Thymus (tissue), 11 donors: ENCODE results near the gene SMPDL3A. TPM values are rescaled to one million over a fixed set of nuclear protein-coding genes. Genes with fewer than 3 reads are reported as not detected.

Experiments
- DNase-seq, 9 donors: peaks; one replicate each; pipeline ENCODE4 v3.0.0-alpha.2; 2013; ENCODE audit warnings: low spot score in 9 of 9, low read depth in 6 of 9, missing footprints in 1 of 9
- H3K27ac ChIP-seq, 2 donors: one replicate each; pipeline ENCODE4 v1.5.1; 2013; ENCODE audit warnings: control low read depth in 1 of 2, low read depth in 1 of 2, low read length in 1 of 2, mild to moderate bottlenecking in 1 of 2, moderate library complexity in 1 of 2
- H3K27me3 ChIP-seq, 2 donors: one replicate each; pipeline ENCODE4 v1.5.1; 2013; ENCODE audit warnings: low read length in 1 of 2; ENCODE audit not compliant: control insufficient read depth in 2 of 2, insufficient read depth in 1 of 2
- H3K36me3 ChIP-seq, 2 donors: one replicate each; pipeline ENCODE4 v1.5.1; 2013; ENCODE audit warnings: low read length in 1 of 2, mild to moderate bottlenecking in 1 of 2, moderate library complexity in 1 of 2; ENCODE audit not compliant: control insufficient read depth in 2 of 2, insufficient read depth in 2 of 2
- H3K4me1 ChIP-seq, 2 donors: one replicate each; pipeline ENCODE4 v1.5.1; 2013; ENCODE audit warnings: low read length in 2 of 2; ENCODE audit not compliant: control insufficient read depth in 2 of 2, insufficient read depth in 2 of 2
- H3K4me3 ChIP-seq, 2 donors: one replicate each; pipeline ENCODE4 v1.5.1; 2013; ENCODE audit warnings: low read length in 2 of 2, control low read depth in 1 of 2, mild to moderate bottlenecking in 1 of 2
- H3K9me3 ChIP-seq, 2 donors: one replicate each; pipeline ENCODE4 v1.5.1; 2013; ENCODE audit warnings: low read length in 1 of 2, mild to moderate bottlenecking in 1 of 2; ENCODE audit not compliant: control insufficient read depth in 2 of 2, insufficient read depth in 1 of 2
- WGBS: extraction: QIAGEN DNeasy Blood & Tissue Kit; methylation state at CpG from one replicate; pipeline ENCODE4 v1.1.7; 2013; 5-methylcytosine and 5-hydroxymethylcytosine counted together
- polyA plus RNA-seq: library from polyadenylated mRNA; stranded (reverse); fragments of 200-250 nt; gene quantifications from one replicate; pipeline ENCODE4 v1.2.3, GENCODE V29; 2013
- total RNA-seq: library from RNA; stranded (reverse); fragments of 120-200 nt; gene quantifications from one replicate; pipeline ENCODE4 v1.2.4, GENCODE V29; 2013
- donor health status: healthy.

The SMPDL3A gene
- total and polyA plus RNA-seq, 2 donors: 10.2 to 23.0 TPM

DNA sequence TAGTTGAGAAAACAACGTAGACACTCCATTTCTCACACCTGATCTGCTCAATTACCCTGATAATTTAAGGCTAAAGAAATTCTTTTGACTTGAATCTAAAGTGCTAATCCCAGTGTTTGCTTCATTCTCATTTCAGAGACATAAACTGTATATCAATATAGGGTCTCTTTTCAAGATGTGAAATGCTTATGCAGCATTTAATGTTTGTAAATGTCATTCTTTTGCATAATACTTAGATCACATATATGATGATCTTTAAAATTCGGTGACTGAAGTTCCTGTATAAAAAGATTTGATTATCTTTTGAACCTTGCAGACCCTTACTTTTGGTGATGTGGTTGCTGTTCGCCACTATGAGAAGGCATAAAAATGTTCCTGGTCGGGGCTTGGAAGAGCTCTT lies 5.7 kb upstream of the SMPDL3A start:
- 86% methylated on average over 4 of the region's 4 CpGs for WGBS

GRCh38 chr6:122785891-122786290 lies 3.2 kb upstream of the SMPDL3A start:
- Histone ChIP-seq H3K4me1 (peaks cover 0 to 2% of the 10 kb centered on the region in 2 donors), H3K9me3 (no peaks in the 10 kb centered on the region), H3K36me3 (no peaks in the 10 kb centered on the region), H3K27ac (no peak overlapping the region), H3K4me3 (no peak overlapping the region), H3K27me3 (peaks cover 22 to 47% of the 10 kb centered on the region in 2 donors)
- no peak for DNase-seq
- 97% methylated on average over 1 of the region's 1 CpG for WGBS

More for the DNA sequence above, 5.7 kb upstream of the SMPDL3A start:
- Histone ChIP-seq H3K27me3 (peaks cover 6 to 27% of the 10 kb centered on the region in 2 donors), H3K9me3 (no peaks in the 10 kb centered on the region), H3K27ac (no peak overlapping the region), H3K4me3 (no peak overlapping the region), H3K36me3 (no peaks in the 10 kb centered on the region), H3K4me1 (no peaks in the 10 kb centered on the region)
- DNase-seq: no peak

DNA sequence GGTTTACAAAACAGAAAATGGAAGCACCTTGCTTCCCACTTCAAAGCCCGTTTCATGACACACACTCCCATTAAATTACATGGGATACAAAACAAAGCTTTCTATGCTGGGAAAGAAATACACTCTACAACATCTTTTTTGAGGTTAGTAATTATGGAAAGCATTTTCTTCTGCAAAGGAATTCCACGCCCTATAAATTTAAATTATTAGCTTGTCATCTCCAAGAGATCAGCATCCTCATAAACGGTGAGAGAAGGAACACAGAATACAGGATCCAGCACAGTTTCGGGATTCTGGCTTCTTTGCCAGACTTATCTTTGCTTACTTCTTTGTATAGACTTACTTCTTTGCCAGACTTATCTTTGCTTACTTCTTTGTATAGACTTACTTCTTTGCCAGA lies 1.3 kb upstream of the SMPDL3A start:
- WGBS: 90% methylated on average over 4 of the region's 4 CpGs
- Histone ChIP-seq H3K36me3 (no peaks in the 10 kb centered on the region), H3K4me3 (no peak overlapping the region), H3K9me3 (no peaks in the 10 kb centered on the region), H3K4me1 (peaks cover 0 to 2% of the 10 kb centered on the region in 2 donors), H3K27me3 (peaks cover 22 to 54% of the 10 kb centered on the region in 2 donors), H3K27ac (no peak overlapping the region)
- no peak for DNase-seq

DNA sequence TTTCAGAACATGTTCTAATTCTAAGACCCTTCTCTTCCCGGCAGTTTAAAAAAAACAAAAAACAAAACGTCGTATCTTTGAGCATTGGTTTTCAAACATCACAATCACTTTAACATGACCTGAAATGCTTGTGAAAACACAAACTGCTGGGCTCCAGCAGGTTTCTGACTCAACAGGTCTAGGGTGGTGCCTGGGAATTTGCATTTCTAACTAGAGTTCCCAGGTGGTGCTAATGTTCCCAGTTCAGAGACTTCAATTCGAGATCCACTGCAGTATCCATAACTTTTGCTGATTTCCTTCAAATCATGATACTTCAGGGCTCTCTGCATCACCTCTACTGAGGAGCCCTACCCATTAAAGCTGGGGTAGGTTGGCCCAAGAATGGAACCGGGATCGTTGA lies 850 bp upstream of the SMPDL3A start:
- peaks cover 22 to 54% of the 10 kb centered on the region in 2 donors for H3K27me3 ChIP-seq
- peak overlapping the region in 1 of 2 donors; percentile 22 for H3K27ac ChIP-seq
- DNase-seq: no peak
- WGBS: 38% methylated on average over 6 of the region's 6 CpGs
- H3K36me3 ChIP-seq: no peaks in the 10 kb centered on the region
- no peak overlapping the region for H3K4me3 ChIP-seq
- peaks cover 0 to 2% of the 10 kb centered on the region in 2 donors for H3K4me1 ChIP-seq
- no peaks in the 10 kb centered on the region for H3K9me3 ChIP-seq

DNA sequence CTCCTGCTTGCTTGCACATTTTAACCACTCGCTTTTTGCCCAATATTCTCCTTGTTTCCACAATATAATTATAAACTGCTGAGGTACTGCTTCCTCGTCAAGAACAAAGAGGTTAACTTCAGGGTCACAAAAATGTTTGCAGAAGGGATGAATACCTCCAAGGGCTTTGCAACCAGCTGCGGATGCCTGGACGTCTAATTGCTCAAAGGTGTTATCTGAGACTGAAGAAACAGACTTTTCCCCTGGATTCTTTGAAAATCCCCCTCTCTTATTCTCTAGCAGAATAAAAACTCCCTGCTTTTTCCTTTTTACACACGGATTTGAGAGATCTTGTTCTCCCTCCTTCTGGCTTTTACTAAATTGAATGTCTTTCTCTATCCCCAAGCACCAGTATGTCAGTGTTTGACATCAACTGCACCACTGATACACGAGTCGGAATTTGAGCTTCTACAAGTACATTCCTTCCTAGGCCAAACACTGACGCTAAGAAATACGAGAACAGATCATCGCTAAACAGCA lies 336 bp upstream of the SMPDL3A start:
- whole genome bisulfite sequencing: 20% methylated on average over 10 of the region's 10 CpGs
- Histone ChIP-seq H3K27me3 (peaks cover 22 to 54% of the 10 kb centered on the region in 2 donors), H3K9me3 (no peaks in the 10 kb centered on the region), H3K4me3 (peak overlapping the region; percentile 35 to 40), H3K4me1 (peaks cover 0 to 2% of the 10 kb centered on the region in 2 donors), H3K36me3 (no peaks in the 10 kb centered on the region), H3K27ac (peak overlapping the region; percentile 69 to 86)
- peak in 1 of 9 donors; percentile 22 for DNase-seq

DNA sequence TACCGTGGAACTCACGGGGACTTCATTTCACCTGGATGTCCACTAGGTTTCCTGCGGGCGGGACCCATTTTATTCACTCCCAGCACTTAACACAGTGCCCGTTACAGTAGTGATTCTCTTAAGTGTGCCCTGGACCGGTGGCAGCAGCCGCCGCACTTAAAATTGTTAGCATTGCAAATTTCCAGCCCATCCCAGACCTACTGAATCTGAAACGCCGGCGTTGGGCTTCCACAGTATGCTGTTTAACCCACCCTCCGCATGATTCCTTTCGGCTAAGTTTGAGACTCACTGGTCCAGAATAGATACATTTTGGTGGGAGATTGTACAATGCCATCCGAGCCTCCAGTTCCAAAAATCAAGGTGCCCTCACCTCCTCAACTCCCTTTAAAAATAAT lies 967 bp downstream of the SMPDL3A start:
- WGBS: 3% methylated on average over 14 of the region's 14 CpGs
- Histone ChIP-seq H3K4me3 (peak overlapping the region; percentile 35 to 40), H3K36me3 (no peaks in the 10 kb centered on the region), H3K4me1 (peaks cover 0 to 2% of the 10 kb centered on the region in 2 donors), H3K9me3 (no peaks in the 10 kb centered on the region), H3K27me3 (peaks cover 22 to 54% of the 10 kb centered on the region in 2 donors), H3K27ac (peak overlapping the region; percentile 69 to 86)
- no peak for DNase-seq

GRCh38 chr6:122790423-122791309 lies 1.6 kb downstream of the SMPDL3A start:
- Histone ChIP-seq H3K36me3 (no peaks in the 10 kb centered on the region), H3K4me1 (peaks cover 0 to 2% of the 10 kb centered on the region in 2 donors), H3K9me3 (no peaks in the 10 kb centered on the region), H3K27ac (peak overlapping the region in 1 of 2 donors; percentile 69), H3K4me3 (peak overlapping the region; percentile 35 to 40), H3K27me3 (peaks cover 22 to 51% of the 10 kb centered on the region in 2 donors)
- peak in 1 of 9 donors; percentile 6 for DNase-seq
- 55% methylated on average over 14 of the region's 14 CpGs for WGBS

DNA sequence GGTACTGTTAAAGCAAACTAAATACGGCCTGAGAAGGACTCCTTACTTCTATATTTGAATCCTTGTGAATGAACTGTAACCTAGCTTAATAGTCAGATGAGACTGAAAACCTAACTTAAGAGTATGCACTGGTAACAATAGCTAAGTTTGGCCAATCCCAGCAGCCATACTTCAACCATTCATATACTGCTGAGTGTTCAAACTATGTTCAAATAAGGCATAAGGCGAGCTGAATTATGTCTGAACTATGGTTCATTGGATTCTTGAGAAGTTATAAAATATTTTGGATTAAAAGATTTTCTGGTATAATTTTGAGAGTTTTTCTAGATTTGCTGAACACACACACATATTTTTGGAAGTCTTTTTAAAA lies 2.2 kb downstream of the SMPDL3A start:
- H3K27me3 ChIP-seq: peaks cover 22 to 50% of the 10 kb centered on the region in 2 donors

GRCh38 chr6:122792766-122793165 lies 3.7 kb downstream of the SMPDL3A start:
- no peak overlapping the region for H3K4me3 ChIP-seq
- no peak overlapping the region for H3K27ac ChIP-seq
- 93% methylated on average over 2 of the region's 2 CpGs for WGBS
- H3K9me3 ChIP-seq: no peaks in the 10 kb centered on the region
- DNase-seq: no peak
- no peaks in the 10 kb centered on the region for H3K36me3 ChIP-seq
- peaks cover 0 to 2% of the 10 kb centered on the region in 2 donors for H3K4me1 ChIP-seq
- H3K27me3 ChIP-seq: peaks cover 21 to 39% of the 10 kb centered on the region in 2 donors

More for the DNA sequence above, 2.2 kb downstream of the SMPDL3A start:
- DNase-seq: no peak
- no peaks in the 10 kb centered on the region for H3K36me3 ChIP-seq
- peaks cover 0 to 2% of the 10 kb centered on the region in 2 donors for H3K4me1 ChIP-seq
- H3K4me3 ChIP-seq: no peak overlapping the region
- WGBS: 94% methylated on average over 2 of the region's 2 CpGs
- peak overlapping the region in 1 of 2 donors; percentile 34 for H3K27ac ChIP-seq
- no peaks in the 10 kb centered on the region for H3K9me3 ChIP-seq
